ENCODE results near the gene MBTPS1.

MBTPS1 gene

GRCh38 chr16:84069540-84069939 lies 47.2 kb downstream of the MBTPS1 start:
- no peak for DNase-seq

- no peak for DNase-seq
Observed at GRCh38 chr16:84068783-84069462, 47.8 kb downstream of the MBTPS1 start.

- no peak for DNase-seq
Observed at GRCh38 chr16:84068041-84068440, 48.7 kb downstream of the MBTPS1 start.

GRCh38 chr16:84067640-84068039 lies 49.1 kb downstream of the MBTPS1 start:
- DNase-seq, result no peak

GRCh38 chr16:84065536-84066132 lies 51.1 kb downstream of the MBTPS1 start:
- DNase-seq, result no peak

GRCh38 chr16:84063980-84064379 lies 52.8 kb downstream of the MBTPS1 start:
- no peak for DNase-seq

GRCh38 chr16:84062734-84063640 lies 53.8 kb downstream of the MBTPS1 start:
- DNase-seq, result peak; percentile 22 to 54 (median 33)

- no peak for DNase-seq
Observed at GRCh38 chr16:84061236-84061819, 55.4 kb downstream of the MBTPS1 start.

- DNase-seq, result no peak
Observed at GRCh38 chr16:84059946-84060901, 56.5 kb downstream of the MBTPS1 start.

- DNase-seq, result no peak
Observed at GRCh38 chr16:84059111-84059510, 57.6 kb downstream of the MBTPS1 start.

- DNase-seq, result no peak
Observed at GRCh38 chr16:84058664-84059063, 58.1 kb downstream of the MBTPS1 start.

GRCh38 chr16:84058211-84058610 lies 58.5 kb downstream of the MBTPS1 start:
- DNase-seq, result no peak

GRCh38 chr16:84056933-84057332 lies 59.8 kb downstream of the MBTPS1 start:
- DNase-seq, result no peak

- no peak for DNase-seq
Observed at GRCh38 chr16:84055801-84056634, 60.7 kb downstream of the MBTPS1 start.

GRCh38 chr16:84055366-84055765 lies 61.4 kb downstream of the MBTPS1 start:
- no peak for DNase-seq

- no peak for DNase-seq
Observed at GRCh38 chr16:84054916-84055315, 61.8 kb downstream of the MBTPS1 start.

GRCh38 chr16:84054271-84054670 lies 62.5 kb downstream of the MBTPS1 start:
- DNase-seq, result no peak

GRCh38 chr16:84053237-84053636 lies 63.5 kb downstream of the MBTPS1 start:
- DNase-seq, result no peak

- DNase-seq, result no peak
Observed at GRCh38 chr16:84052071-84052622, 64.6 kb downstream of the MBTPS1 start.

- DNase-seq, result no peak
Observed at GRCh38 chr16:84050316-84050715, 66.4 kb downstream of the MBTPS1 start.
